Endothelial cell of umbilical vein (primary cell): ENCODE measurements around the gene LRP11. TPM values are rescaled to one million over a fixed set of nuclear protein-coding genes. Genes with fewer than 3 reads are reported as not detected.

Experiments used
- BruUV-seq: library from RNA; stranded (reverse); fragments of 400-500 nt; replicated peaks from 2 replicates; lab custom pipeline; 2021; lab: Mats Ljungman, UMichigan
- CTCF ChIA-PET: fragments of 300-600, 350-600 bp; sonication (Branson Sonifier 250); formaldehyde crosslinking; loops from one replicate; lab custom pipeline; 2021; ENCODE audit warnings: antibody characterized with exemption, inconsistent platforms; lab: Charles Lee
- POLR2A ChIA-PET: fragments of 300-600, 350-600 bp; sonication (Branson Sonifier 250); formaldehyde crosslinking; loops from one replicate; lab custom pipeline; 2021; ENCODE audit warnings: antibody characterized with exemption, inconsistent platforms; lab: Charles Lee
- DNase-seq: peaks from one replicate; pipeline ENCODE4 v3.0.0-alpha.2; 2011; ENCODE audit warnings: low read depth, low spot score
- FAIRE-seq: peaks from 2 replicates; lab custom pipeline; 2011; peaks lifted over from hg19 to GRCh38; lab: Jason Lieb, UNC
- H2AFZ ChIP-seq: 2 replicates; pipeline ENCODE4 v1.6.0; 2012; ENCODE audit warnings: low read depth, low read length, control low read depth, inconsistent platforms
- H3K27ac ChIP-seq: 2 replicates; pipeline ENCODE4 v1.5.1; 2011; ENCODE audit warnings: low read depth, mild to moderate bottlenecking, control low read depth, low read length, moderate library complexity; ENCODE audit not compliant: insufficient read depth
- H3K27me3 ChIP-seq, 2 experiments: 2 replicates each; pipeline versions ENCODE4 v1.6.0 to v1.6.1; 2011; ENCODE audit warnings: low read length in 2 of 2, mixed read lengths in 1 of 2; ENCODE audit not compliant: control insufficient read depth in 2 of 2, insufficient read depth in 2 of 2
- H3K36me3 ChIP-seq, 2 experiments: 2 replicates in 1 of 2; 3 replicates in 1 of 2; pipeline ENCODE4 v1.5.1; 2011; ENCODE audit warnings: low read length in 2 of 2, mild to moderate bottlenecking in 1 of 2, moderate library complexity in 1 of 2; ENCODE audit not compliant: control insufficient read depth in 2 of 2, insufficient read depth in 2 of 2; ENCODE audit errors: extremely low read depth in 1 of 2
- H3K4me1 ChIP-seq: 3 replicates; pipeline ENCODE4 v1.5.1; 2011; ENCODE audit warnings: mild to moderate bottlenecking, low read length; ENCODE audit not compliant: control insufficient read depth, insufficient read depth; ENCODE audit errors: extremely low read depth
- H3K4me2 ChIP-seq: 2 replicates; pipeline ENCODE4 v1.6.1; 2011; ENCODE audit warnings: low read length, control low read depth, mixed read lengths; ENCODE audit not compliant: insufficient read depth
- H3K4me3 ChIP-seq, 3 experiments: fragments of 200-600 bp in 1 of 3; sonication (generic), shearing (Covaris generic) in 1 of 3; replicated peaks in 1 of 3; 2 replicates each; pipeline ENCODE4 v1.5.1; 2011 to 2016; ENCODE audit warnings: control low read depth in 3 of 3, low read length in 3 of 3, mild to moderate bottlenecking in 2 of 3, inconsistent platforms in 1 of 3, low read depth in 1 of 3, moderate library complexity in 1 of 3; ENCODE audit not compliant: insufficient read depth in 1 of 3
- H3K79me2 ChIP-seq: 2 replicates; pipeline ENCODE4 v1.6.0; 2012; ENCODE audit warnings: low read length, inconsistent platforms; ENCODE audit not compliant: control insufficient read depth, insufficient read depth
- H3K9ac ChIP-seq: replicated peaks from 2 replicates; pipeline ENCODE3; 2011; ENCODE audit warnings: low read length, control low read depth; ENCODE audit not compliant: insufficient read depth; ENCODE audit errors: extremely low read depth
- H3K9me1 ChIP-seq: replicated peaks from 3 replicates; pipeline ENCODE4 v1.6.0; 2011; ENCODE audit warnings: mild to moderate bottlenecking, low read length; ENCODE audit not compliant: control insufficient read depth, insufficient read depth; ENCODE audit errors: extremely low read depth
- H3K9me3 ChIP-seq: replicated peaks from 2 replicates; pipeline ENCODE4 v1.5.1; 2012; ENCODE audit warnings: low read length, inconsistent platforms; ENCODE audit not compliant: control insufficient read depth, insufficient read depth
- H4K20me1 ChIP-seq: replicated peaks from 2 replicates; pipeline ENCODE3; 2011; ENCODE audit warnings: mild to moderate bottlenecking, low read length; ENCODE audit not compliant: control insufficient read depth, insufficient read depth; ENCODE audit errors: extremely low read depth
- EZH2 ChIP-seq: IDR thresholded peaks from 2 replicates; pipeline ENCODE4 v1.6.1; 2012; ENCODE audit warnings: borderline replicate concordance, low read depth, mild to moderate bottlenecking, moderate library complexity, low read length, inconsistent platforms; ENCODE audit not compliant: severe bottlenecking
- FOS ChIP-seq: IDR thresholded peaks from 2 replicates; pipeline ENCODE4 v1.6.1; 2011; ENCODE audit warnings: mild to moderate bottlenecking, low read length, moderate library complexity, borderline replicate concordance; ENCODE audit not compliant: insufficient read depth
- GATA2 ChIP-seq: IDR thresholded peaks from 2 replicates; pipeline ENCODE4 v1.7.0; 2011; ENCODE audit warnings: low read depth, mild to moderate bottlenecking, moderate library complexity, mixed read lengths, low read length; ENCODE audit not compliant: insufficient read length, insufficient read depth
- JUN ChIP-seq: IDR thresholded peaks from 2 replicates; pipeline ENCODE4 v1.6.1; 2011; ENCODE audit warnings: borderline replicate concordance, low read depth; ENCODE audit not compliant: insufficient read length, insufficient read depth
- MYC ChIP-seq: IDR thresholded peaks from one replicate; pipeline ENCODE4 v1.6.1; 2011; ENCODE audit warnings: mild to moderate bottlenecking, low read depth, low read length
- POLR2A ChIP-seq: IDR thresholded peaks from 2 replicates; pipeline ENCODE4 v1.6.1; 2012; ENCODE audit warnings: low read depth, mild to moderate bottlenecking, control low read depth, low read length
- POLR2AphosphoS5 ChIP-seq: IDR thresholded peaks from 2 replicates; pipeline ENCODE4 v1.6.1; 2012; ENCODE audit warnings: low read depth, mild to moderate bottlenecking, control low read depth, low read length, moderate library complexity; ENCODE audit not compliant: insufficient read depth
- dilution Hi-C: fragments of 300-500 bp; cut with MboI; formaldehyde crosslinking; loops from one replicate; pipeline ENCODE4 v1.15.0; 2019; ENCODE audit warnings: low sequenced_read_pairs; ENCODE audit not compliant: extremely low pct_ligation_motif_present
- intact Hi-C: fragments of 100-400 bp; cut with micrococcal nuclease; formaldehyde crosslinking; loops from one replicate; pipeline ENCODE4 v1.10.0; 2022
- polyA plus RNA-seq, 4 experiments: library from polyadenylated mRNA; depleted of rRNA in 3 of 4; stranded (reverse) in 3 of 4; unstranded in 1 of 4; fragments of >200 nt; gene quantifications; 2 replicates each; pipeline versions ENCODE4 v1.2.1 to v1.2.3, GENCODE V29; 2011 to 2012; ENCODE audit warnings: missing spikeins in 1 of 4
- total RNA-seq: library from RNA; stranded (reverse); gene quantifications from 2 replicates; pipeline ENCODE4 v1.2.3, GENCODE V29; 2021
- TF ChIP-seq, protein P1 (sequence below): IDR thresholded peaks from 2 replicates; pipeline ENCODE4 v1.6.1; 2011; ENCODE audit not compliant: insufficient read depth, insufficient read length
- TF ChIP-seq, protein P2 (sequence below), 2 donors: IDR thresholded peaks; 1 replicate in 1 of 2; 2 replicates in 1 of 2; pipeline ENCODE4 v1.5.1; 2011; ENCODE audit warnings: low read length in 2 of 2, mild to moderate bottlenecking in 2 of 2, moderate library complexity in 2 of 2, control low read depth in 1 of 2, inconsistent platforms in 1 of 2, low read depth in 1 of 2; ENCODE audit not compliant: insufficient read depth in 1 of 2; ENCODE audit errors: extremely low read depth in 1 of 2

The LRP11 gene
- total and polyA plus RNA-seq, 2 donors (not counting 3 experiments of a cell fraction or from before 2014, with no cell fraction given) = 23.1 to 59.1 TPM

DNA sequence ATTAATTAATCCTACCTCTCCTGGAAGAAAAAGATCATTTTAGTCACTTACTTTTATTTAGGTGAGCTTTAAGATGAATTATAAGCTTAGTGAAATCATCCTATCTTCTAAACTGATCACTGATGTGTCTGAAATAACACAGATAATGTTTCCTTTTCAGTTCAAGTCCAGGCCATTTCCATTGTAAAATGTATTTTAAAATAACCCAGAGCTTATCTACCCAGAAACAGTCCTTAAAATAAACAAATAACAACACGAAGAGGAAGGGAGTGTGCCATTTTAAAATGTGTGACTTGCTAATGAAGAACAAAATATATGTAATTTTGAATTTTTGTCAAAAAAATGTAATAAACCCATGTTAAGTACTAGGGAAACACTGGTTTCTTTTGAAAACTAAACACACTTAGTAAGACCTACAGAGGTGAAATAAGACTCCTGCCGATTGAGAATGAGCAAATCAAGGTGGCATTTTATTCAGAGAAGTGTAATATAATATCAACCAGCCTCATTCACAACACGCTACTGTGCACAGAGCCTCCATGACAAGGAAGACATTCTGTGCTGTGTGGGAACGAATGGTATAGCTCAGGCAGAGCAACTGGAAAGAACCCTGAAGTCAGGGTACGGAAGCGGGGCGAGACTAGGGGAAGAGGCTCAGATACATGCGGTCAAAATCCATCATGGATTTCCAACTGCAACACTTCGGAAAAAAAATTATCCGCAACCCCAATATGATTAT lies 7.7 kb downstream of the LRP11 start:
- no peaks in the 10 kb centered on the region for H3K9me3 ChIP-seq
- no peaks in the 10 kb centered on the region for H4K20me1 ChIP-seq
- peak overlapping the region; percentile 92 for H3K9ac ChIP-seq
- FAIRE-seq (peak; percentile 62), DNase-seq (peak; percentile 81)
- dilution Hi-C loops = no loop called here
- no peaks in the 10 kb centered on the region for H3K9me1 ChIP-seq
- TSS peak; percentile 35 for BruUV-seq
- peak overlapping the region; percentile 35 to 74 (median 58) for H3K4me3 ChIP-seq
- H3K79me2 ChIP-seq = peaks cover 49% of the 10 kb centered on the region
- ChIA-PET POLR2A (interaction anchor here (1.0 kb wide), 1 partner anchor 9 kb away, joined by 3 read pairs; no protein-coding TSS in a partner anchor), CTCF (interaction anchor here (1.3 to 1.7 kb wide), 3 partner anchors 9 to 20 kb away, joined by 6 to 8 read pairs (median 6); no protein-coding TSS in a partner anchor)
- peak overlapping the region; percentile 97 for H3K4me2 ChIP-seq
- H3K36me3 ChIP-seq = no peaks in the 10 kb centered on the region
- peak overlapping the region; percentile 95 for H3K27ac ChIP-seq
- H3K27me3 ChIP-seq = no peaks in the 10 kb centered on the region
- TF ChIP-seq EZH2 (no peak), FOS (no peak), POLR2A (peak; percentile 13), GATA2 (peak; percentile 38), MYC (no peak), JUN (peak; percentile 26), POLR2AphosphoS5 (peak; percentile 40)
- TF ChIP-seq, protein P1, sequence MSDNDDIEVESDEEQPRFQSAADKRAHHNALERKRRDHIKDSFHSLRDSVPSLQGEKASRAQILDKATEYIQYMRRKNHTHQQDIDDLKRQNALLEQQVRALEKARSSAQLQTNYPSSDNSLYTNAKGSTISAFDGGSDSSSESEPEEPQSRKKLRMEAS = no peak
- TF ChIP-seq, protein P2, sequence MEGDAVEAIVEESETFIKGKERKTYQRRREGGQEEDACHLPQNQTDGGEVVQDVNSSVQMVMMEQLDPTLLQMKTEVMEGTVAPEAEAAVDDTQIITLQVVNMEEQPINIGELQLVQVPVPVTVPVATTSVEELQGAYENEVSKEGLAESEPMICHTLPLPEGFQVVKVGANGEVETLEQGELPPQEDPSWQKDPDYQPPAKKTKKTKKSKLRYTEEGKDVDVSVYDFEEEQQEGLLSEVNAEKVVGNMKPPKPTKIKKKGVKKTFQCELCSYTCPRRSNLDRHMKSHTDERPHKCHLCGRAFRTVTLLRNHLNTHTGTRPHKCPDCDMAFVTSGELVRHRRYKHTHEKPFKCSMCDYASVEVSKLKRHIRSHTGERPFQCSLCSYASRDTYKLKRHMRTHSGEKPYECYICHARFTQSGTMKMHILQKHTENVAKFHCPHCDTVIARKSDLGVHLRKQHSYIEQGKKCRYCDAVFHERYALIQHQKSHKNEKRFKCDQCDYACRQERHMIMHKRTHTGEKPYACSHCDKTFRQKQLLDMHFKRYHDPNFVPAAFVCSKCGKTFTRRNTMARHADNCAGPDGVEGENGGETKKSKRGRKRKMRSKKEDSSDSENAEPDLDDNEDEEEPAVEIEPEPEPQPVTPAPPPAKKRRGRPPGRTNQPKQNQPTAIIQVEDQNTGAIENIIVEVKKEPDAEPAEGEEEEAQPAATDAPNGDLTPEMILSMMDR (IDR thresholded peaks at IDR 0.05; ENCODE audit: extremely low read depth in 1 of 2, insufficient read depth in 1 of 2, low read depth in 1 of 2, low read length in 2 of 2) = no peak
- H3K4me1 ChIP-seq = peaks cover 79% of the 10 kb centered on the region
- intact Hi-C loops = loop anchor here (5.0 kb wide), 1 partner anchor 309 kb away; the partner anchor contains the start of gene PPIL4
- no peak overlapping the region for H2AFZ ChIP-seq
